AG09309 (cell line): ENCODE measurements around the gene TRPV2.

ENCODE experiments used
- DNase-seq: peaks from one replicate; pipeline ENCODE4 v3.0.0-alpha.2; 2010; ENCODE audit warnings: low read depth
- H3K4me3 ChIP-seq: 2 replicates; pipeline ENCODE4 v1.5.1; 2011; ENCODE audit warnings: mild to moderate bottlenecking, low read depth, low read length, moderate library complexity; ENCODE audit not compliant: control insufficient read depth
- CTCF ChIP-seq: IDR thresholded peaks from 2 replicates; pipeline ENCODE4 v1.5.1; 2011; ENCODE audit warnings: mild to moderate bottlenecking, low read depth, low read length, inconsistent platforms; ENCODE audit not compliant: insufficient read depth, control insufficient read depth; ENCODE audit errors: missing control alignments

Gene TRPV2

DNA sequence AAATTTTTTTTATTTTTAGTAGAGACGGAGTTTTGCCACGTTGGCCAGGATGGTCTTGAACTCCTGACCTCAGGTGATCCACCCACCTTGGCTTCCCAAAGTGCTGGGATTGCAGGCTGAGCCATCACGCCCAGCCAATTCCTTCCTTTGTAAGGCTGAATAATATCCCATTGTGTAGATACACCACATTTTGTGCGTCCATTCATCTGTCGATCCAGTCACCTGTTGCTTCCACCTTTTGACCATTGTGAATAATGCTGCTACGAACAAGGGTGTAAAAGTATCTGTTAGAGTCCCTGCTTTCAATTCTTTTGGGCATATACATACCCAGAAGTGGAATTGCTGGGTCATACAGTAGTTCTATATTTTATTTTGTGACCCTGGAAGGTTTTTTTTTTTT lies 15.3 kb downstream of the TRPV2 start:
- no peak overlapping the region for H3K4me3 ChIP-seq
- no peak for TF ChIP-seq CTCF
- no peak for DNase-seq

DNA sequence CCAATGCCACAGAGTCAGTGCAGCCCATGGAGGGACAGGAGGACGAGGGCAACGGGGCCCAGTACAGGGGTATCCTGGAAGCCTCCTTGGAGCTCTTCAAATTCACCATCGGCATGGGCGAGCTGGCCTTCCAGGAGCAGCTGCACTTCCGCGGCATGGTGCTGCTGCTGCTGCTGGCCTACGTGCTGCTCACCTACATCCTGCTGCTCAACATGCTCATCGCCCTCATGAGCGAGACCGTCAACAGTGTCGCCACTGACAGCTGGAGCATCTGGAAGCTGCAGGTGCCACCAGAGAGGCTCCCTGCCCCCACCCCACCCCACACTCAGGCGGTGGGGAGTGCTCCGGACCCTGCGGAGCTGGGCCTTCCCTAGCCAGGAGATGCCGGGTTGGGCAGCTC lies 16.6 kb downstream of the TRPV2 start:
- no peak overlapping the region for H3K4me3 ChIP-seq
- TF ChIP-seq CTCF: no peak
- no peak for DNase-seq

GRCh38 chr17:16433514-16433913 lies 18.1 kb downstream of the TRPV2 start:
- DNase-seq: no peak
- TF ChIP-seq CTCF: no peak
- no peak overlapping the region for H3K4me3 ChIP-seq

DNA sequence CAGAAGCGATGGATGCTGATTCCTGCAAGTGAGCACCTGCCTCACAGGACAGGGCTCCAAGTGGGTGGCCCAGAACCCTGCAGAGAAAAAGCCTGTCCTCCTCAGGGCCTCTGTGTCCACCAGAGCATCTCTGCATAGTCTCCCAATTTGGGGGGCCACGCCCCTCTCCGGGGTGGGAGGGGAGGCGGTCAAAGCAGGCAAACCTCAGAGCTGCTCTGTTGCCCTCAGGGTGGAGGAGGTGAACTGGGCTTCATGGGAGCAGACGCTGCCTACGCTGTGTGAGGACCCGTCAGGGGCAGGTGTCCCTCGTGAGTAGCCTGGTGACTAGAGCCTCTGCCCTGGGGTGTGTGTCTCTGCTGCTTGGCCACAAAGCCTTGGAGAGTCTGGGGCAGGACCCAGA lies 19.3 kb downstream of the TRPV2 start:
- no peak overlapping the region for H3K4me3 ChIP-seq
- TF ChIP-seq CTCF: no peak
- no peak for DNase-seq

- no peak overlapping the region for H3K4me3 ChIP-seq
- TF ChIP-seq CTCF: no peak
- no peak for DNase-seq
Observed at GRCh38 chr17:16435925-16436886, 20.8 kb downstream of the TRPV2 start.

DNA sequence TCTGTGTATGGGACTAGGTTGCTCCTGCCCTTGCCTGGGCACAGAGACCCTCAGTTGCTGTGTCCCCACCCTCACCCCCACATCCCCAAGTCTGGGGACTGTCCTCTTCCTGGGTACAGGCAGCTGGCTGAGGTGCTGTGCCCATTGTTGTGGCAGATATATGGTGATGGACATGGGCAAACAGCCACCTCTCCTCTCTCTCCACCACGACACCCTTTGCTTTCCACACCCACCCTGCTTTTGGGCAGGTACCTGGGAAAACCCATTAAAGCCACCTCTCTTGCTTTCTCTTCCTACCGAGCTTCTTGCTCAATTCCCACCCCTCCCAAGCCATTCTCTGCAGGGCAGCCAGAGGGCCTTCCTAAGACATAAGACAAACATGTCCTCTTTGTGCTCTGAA lies 21.7 kb downstream of the TRPV2 start:
- H3K4me3 ChIP-seq: no peak overlapping the region
- TF ChIP-seq CTCF: no peak
- no peak for DNase-seq

DNA sequence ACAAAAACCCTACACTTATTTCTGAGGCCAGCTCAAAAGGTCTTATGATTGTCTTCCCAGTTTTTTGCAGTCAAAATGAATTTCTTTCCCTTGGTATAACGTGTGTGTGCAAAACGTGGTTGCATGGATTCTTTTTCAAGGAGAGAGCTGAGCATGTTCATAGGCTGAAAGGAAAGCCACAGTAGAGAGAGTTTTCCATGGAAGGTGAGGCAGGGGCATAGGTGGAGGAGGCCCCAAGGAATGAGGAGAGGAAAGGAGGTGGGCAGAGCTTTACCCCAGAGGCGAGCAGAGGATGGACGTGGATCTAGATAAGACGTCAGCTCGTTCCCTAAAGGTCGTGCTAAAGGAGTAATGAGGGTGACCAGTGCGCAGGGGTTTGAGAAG lies 22.8 kb downstream of the TRPV2 start:
- H3K4me3 ChIP-seq: peak overlapping the region; percentile 23
- no peak for TF ChIP-seq CTCF
- DNase-seq: no peak
